ENCODE results near the gene CAMSAP2.

DNA sequence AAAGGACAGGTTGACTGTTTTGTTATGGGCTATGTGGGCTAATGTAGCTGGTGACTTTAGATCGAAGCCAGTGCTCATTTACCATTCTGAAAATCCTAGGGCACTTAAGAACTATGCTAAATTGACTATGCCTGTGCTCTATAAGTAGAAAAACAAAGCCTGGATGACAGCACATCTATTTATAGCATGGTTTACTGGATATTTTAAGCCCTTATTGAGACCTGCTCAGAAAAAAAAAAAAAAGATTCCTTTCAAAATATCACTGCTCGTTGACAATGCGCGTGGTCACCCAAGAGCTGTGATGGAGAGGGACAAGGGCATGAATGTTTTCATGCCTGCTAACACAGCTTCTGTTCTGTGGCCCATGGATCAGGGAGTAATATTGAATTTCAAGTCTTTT is 48.1 kb downstream of the CAMSAP2 start:
- TF ChIP-seq, protein P1, sequence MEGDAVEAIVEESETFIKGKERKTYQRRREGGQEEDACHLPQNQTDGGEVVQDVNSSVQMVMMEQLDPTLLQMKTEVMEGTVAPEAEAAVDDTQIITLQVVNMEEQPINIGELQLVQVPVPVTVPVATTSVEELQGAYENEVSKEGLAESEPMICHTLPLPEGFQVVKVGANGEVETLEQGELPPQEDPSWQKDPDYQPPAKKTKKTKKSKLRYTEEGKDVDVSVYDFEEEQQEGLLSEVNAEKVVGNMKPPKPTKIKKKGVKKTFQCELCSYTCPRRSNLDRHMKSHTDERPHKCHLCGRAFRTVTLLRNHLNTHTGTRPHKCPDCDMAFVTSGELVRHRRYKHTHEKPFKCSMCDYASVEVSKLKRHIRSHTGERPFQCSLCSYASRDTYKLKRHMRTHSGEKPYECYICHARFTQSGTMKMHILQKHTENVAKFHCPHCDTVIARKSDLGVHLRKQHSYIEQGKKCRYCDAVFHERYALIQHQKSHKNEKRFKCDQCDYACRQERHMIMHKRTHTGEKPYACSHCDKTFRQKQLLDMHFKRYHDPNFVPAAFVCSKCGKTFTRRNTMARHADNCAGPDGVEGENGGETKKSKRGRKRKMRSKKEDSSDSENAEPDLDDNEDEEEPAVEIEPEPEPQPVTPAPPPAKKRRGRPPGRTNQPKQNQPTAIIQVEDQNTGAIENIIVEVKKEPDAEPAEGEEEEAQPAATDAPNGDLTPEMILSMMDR (IDR thresholded peaks at IDR 0.05): no peak
- TF ChIP-seq POLR2A (IDR thresholded peaks at IDR 0.05) (no peak), POLR2AphosphoS5 (IDR thresholded peaks at IDR 0.05) (no peak), EP300 (IDR thresholded peaks at IDR 0.05) (no peak)
